G401.6 (cell line): ENCODE measurements around the gene NSUN2.

Experiments
- FAIRE-seq: peaks from 2 replicates; lab custom pipeline; 2012; peaks lifted over from hg19 to GRCh38; lab: Jason Lieb, UNC

NSUN2 gene

DNA sequence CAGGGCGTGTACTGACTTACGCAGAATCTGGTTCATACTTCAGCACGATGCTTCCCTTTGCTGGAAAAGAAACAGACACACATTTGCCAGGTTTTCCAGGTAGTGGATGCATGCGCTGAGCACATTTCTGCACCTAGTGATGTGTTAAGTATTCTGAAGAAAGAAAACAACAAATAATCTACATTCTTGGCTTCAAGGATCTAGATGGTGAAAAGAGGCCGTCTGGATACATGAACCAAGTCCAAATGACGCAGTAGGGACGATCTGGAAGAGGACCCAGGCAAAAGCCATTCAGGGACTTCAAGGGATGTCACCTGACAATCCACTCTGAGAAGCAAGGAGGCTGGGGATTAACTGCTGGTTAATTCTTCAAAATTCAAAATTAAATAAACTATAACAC lies 30.4 kb downstream of the NSUN2 start:
- FAIRE-seq, result no peak

DNA sequence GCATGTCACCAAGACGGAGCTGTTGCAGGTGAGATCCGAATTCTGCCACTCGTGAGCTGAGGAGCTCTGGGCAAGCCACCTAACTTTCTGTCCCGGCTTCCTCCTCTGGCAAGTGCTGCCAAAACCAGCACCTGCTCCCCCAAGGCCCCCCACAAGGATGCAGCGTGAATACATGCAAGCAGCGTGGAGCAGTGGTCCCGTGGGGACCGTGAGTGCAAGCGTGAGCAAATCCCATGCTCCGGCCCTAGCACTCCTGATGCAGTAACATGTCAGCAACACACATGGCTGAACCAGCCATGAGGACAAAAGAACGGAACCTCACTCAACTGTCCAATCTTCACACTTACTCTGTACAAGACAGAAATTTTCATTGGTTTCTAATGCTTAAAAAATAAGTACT lies 31.0 kb downstream of the NSUN2 start:
- no peak for FAIRE-seq

DNA sequence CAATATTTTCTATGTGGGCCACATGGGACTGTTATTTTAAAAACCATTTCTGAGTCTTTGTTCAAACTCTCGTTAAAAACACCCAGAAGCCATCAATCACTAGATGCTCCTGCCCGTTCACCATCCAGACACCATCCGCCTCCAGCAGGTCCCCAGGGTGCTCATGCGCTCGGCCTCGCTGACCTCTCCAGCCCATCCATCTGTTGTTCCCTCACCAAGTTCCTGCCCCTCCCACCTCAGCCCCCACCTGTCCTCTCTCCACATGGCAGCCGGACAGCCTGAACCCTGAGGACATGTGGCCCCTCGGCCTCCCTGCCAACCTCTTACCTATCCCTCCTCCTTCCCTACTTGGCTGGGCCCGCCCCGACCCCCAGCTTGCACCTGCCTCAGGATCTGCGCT lies 31.6 kb downstream of the NSUN2 start:
- no peak for FAIRE-seq

DNA sequence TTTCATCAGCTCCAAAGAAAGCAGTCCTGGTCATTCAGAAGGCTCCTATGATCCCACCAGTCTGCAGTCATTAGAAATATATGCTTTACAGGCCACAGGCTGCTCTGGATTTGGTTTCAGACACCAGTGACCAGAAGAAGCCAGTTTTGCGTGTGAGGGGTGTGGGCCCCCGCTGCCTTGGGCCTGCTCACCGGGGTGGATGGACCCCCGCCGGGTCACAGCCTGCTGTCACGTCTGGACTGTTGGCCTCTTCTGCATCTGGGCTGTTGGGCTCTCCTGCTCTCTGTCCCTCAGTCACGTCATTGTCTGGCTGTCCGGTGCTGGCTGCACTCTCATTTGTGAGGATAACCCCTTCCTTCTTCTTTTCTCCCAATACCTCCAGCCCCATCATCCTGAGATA lies 33.1 kb downstream of the NSUN2 start:
- no peak for FAIRE-seq

DNA sequence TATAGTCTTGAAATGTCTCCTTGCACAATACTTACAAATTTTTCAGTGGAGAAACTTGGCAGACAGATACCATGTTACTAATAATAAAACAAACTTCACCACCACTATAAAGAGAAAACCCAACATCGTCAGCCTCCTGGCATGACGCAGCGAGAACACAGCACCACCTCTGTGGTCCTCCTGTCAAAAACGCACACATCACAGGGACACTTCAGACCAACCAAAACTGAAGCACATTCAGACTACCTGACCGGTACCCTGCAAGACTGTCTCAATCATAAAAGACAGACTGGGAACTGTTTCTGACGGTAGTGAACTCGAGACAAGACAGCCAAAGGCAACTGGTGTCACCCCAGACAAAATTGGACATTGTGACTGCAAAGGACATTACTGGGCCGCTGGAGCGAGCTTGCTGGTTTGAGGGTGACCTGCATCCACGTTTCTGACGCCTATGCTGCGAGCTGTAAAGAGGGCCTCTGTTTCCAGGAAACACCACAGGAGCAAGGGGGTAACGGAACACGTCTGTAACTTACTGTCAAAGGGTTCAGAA lies 34.4 kb downstream of the NSUN2 start:
- no peak for FAIRE-seq

DNA sequence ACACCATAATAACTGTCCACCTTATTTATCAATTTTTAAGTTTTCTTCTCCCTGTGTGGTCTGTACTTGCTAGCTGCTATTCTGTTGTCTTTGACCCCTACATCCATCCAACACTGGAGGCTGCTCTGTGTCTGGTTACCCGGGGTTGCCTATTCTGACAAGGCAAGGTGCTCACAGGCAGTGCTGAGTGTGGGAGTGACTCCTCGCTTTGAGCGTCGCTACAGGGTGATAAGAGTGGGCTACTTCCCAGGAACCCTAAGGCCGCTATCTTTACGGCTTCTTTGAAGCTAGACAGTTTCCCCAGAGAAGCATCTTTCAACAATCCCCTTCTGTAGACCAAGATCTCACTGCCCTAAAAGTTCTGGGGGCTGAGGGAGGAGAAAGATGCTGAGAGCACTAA lies 35.3 kb downstream of the NSUN2 start:
- FAIRE-seq, result no peak

DNA sequence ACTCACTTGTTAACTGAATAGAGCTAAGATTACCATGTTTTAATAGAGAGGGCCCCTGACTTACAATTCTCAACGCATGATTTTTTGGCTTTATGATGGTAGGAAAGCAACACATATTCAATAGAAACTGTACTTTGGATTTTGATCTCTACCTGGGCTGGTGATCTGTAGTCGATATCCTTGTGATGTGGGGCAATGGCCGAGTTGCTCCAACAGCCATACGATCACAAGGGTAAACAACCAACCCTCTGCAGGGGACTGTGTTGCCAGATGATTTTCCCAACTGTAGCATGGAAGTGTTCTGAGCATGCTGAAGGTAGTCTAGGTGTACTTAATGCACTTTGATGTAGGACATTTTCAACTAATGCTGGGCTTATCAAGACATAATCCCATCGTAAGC lies 36.5 kb downstream of the NSUN2 start:
- no peak for FAIRE-seq

- FAIRE-seq, result no peak
Measured at GRCh38 chr5:6595405-6595804, 37.4 kb downstream of the NSUN2 start.

GRCh38 chr5:6594066-6594465 lies 38.8 kb downstream of the NSUN2 start:
- no peak for FAIRE-seq

DNA sequence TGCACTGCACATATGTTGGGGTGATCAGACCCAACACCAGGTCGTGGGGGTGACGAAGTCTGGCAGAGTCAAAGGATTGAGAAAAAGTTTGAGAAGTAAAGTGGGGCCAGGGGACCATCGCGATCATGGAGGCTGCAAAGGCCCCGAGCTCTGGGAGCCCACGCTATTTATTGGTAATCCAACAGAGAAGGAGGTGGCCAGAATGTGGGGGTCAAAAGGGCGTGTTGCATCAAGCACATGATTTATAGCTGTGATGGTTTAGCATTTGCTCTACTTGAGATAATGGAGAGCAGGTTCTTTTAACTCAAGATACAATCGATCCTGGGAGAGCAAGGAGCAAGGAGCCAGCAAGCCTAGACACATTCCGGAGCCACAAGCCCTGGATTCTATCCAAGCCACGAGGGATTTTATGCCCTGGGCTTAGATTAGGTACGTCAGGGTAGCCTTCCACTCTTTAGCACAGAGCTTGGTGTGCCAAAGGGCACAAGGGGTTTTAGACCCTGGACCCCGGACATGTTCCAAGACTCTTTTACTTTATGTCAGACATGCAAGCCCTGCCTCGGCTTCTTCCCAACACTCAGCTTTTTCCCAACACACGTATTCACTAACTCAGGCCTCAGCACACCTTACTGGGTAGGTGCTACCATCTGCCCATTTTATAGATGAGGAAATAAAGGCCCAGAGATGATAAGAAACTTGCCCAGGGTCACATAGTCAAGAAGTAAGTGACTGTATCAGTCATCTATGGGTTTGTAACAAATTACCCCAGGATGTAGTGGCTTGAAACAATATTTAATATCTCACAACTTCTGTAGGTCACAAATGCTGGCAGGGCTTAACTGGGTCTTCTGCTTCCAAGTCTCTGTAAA lies 39.5 kb downstream of the NSUN2 start:
- no peak for FAIRE-seq

- no peak for FAIRE-seq
Measured at GRCh38 chr5:6592601-6593000, 40.2 kb downstream of the NSUN2 start.

DNA sequence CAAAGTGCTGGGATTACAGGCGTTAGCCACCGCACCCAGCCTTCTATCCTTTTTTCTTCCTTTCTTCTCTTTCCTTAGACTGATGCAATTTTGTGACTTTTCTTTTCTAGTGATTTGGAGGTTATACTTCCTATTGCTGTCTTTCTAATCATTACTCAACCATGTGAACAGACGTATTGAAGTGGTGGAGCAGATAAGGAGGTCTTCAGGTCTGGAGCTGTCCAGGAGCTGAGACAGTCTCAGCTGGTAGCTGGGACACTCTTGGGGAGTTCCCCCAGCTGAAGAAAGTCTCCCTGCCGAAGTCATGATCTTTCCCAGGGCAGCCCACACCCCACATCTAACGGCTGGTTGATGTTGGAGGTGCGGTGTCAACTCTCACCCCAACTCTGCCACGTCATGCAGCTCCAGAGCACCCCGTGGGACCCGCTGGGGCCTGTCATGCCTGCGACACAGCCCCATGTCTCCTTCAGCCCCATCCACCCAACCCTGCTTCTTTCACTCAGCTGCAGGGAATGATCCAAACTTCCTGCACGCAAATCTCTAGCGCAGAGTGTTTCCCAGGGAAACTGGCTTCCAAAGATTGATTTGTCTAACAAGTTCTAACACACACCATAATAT lies 41.1 kb downstream of the NSUN2 start:
- FAIRE-seq, result no peak

- no peak for FAIRE-seq
Measured at GRCh38 chr5:6590581-6590980, 42.3 kb downstream of the NSUN2 start.

- no peak for FAIRE-seq
Measured at GRCh38 chr5:6587171-6587570, 45.7 kb downstream of the NSUN2 start.

- no peak for FAIRE-seq
Measured at GRCh38 chr5:6586647-6587042, 46.2 kb downstream of the NSUN2 start.

GRCh38 chr5:6585939-6586646 lies 46.8 kb downstream of the NSUN2 start:
- FAIRE-seq, result no peak

DNA sequence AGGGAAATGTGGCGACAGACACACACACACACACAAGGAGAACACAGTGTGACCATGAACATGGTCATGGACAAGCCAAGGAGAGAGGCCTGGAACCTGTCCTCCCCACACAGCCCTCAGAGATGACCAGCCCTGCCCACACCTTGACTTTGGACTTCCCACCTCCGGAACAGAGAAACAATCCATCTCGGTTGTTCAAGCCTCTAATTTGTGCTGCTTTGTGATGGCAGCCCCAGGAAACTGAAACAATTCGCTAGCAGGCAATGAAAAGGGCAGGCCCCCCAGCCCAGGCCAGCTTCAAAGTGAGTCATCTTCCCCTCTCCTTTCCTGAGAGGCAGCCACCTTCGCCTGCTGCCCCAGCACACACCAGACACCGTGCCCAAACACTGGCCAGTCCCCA lies 47.7 kb downstream of the NSUN2 start:
- no peak for FAIRE-seq

DNA sequence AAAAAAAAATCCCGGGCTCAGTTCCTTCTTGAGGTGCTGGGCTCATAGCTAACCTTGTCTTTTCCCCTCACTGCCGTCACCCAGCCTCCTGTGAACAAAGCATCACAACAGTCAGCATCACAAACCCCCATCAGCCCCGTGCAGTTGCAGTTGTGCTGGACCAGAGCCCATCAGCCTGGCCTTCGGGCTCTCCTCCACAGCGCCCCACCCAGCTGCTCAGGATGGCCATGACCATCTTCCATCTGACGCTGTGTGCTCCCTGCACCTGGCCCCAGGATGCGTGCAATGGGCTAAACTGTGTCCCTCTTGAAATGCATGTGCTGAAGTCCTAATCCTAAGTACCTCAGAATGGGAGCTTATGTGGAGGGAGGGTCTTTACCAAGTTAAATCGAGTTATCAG lies 48.1 kb downstream of the NSUN2 start:
- no peak for FAIRE-seq

DNA sequence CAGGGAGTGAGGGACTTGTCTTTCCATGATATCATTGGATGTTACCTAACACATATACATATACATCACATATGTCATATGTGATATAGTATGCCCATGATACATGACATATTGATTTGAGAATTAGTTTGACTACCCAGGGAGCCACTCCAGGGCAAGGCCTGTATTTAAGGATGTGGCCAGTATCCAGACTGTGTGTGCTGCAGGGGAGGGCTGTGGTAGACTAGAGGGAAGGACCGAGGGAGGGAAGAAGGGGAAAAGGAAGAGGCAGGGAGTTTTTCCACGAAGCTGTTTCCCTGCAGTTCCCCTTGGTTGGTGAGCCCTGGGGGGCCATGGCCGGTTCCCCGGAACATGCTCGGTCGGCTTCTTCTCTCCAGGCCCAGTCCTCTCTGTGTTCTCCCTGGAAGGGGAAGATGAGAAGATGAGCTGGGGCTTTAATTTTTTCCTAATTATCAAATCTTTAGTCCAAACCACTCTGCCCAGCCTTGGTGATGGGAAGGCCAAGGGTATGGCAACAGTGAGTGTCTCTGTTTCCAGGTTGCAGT lies 48.7 kb downstream of the NSUN2 start:
- FAIRE-seq, result no peak

- no peak for FAIRE-seq
Measured at GRCh38 chr5:6583049-6583880, 49.6 kb downstream of the NSUN2 start.

- FAIRE-seq, result no peak
Measured at GRCh38 chr5:6582507-6583048, 50.3 kb downstream of the NSUN2 start.
